HG03442 (cell line): ENCODE data around the gene ATF2.
"Not testable (repeated sequence)": the region's sequence is repeated elsewhere in the genome, so short reads cannot be mapped to it uniquely, and the experiment has no call there.

Experiments
- ATAC-seq: cut with Tn5 transposase; IDR thresholded peaks from one replicate; pipeline ENCODE4 v1.9.1; 2021; ENCODE audit warnings: mild to moderate bottlenecking, moderate library complexity; ENCODE audit not compliant: unreplicated experiment

Gene ATF2

DNA sequence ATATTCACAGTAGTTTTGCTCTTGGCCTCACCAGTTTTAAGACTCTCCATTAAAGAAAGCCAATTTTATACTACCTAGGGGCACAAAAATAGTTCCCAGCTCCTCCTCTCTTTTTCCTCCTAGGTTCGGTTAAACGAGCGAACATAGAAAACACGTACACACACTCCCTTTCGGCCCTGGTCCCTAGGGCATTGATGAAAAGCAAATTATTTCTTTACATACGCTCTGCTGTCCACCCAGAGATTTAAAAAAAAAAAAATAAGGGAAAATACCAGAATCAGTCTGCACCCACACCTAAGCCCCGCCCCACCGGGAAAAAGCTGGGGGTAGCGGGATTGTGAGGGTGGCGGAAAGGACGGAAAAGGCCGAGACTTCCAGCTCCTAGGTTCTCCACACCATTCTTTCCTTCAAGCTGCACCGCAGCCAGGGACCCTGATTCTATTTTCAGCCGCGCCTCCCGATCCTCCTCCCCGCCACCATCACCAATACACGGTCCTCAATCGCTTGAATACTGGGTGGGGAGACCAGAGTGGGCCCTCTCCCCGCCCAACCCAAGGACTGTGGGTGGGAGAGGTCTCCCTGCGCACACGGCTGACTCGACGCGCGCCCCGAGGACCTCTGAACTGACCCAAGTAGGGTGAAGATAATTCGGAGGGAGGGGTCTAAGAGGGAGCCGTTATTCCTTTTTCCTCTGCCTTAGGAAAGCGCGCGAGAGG lies 769 bp downstream of the ATF2 start:
- ATAC-seq: peak; percentile 2

- ATAC-seq: no peak
Measured at GRCh38 chr2:175166216-175166824, 1.7 kb downstream of the ATF2 start.

GRCh38 chr2:175164235-175164634 lies 3.8 kb downstream of the ATF2 start:
- no peak for ATAC-seq

DNA sequence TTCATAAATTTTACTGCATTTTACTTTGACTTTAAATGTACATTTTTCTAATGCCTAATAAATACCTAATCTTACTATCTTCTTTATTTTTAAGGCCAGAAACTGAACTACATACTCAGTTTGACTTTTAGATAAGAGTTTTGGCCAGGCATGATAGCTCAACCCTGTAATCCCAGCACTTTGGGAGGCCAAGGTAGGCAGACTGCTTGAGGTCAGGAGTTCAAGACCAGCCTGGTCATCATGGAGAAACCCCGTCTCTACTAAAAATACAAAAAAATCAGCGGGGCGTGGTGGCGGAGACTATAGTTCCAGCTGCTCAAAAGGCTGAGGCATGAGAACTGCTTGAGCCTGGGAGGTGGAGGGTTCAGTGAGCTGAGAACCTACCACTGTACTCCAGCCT lies 9.1 kb downstream of the ATF2 start:
- ATAC-seq: no peak

- no peak for ATAC-seq
Measured at GRCh38 chr2:175156534-175156933, 11.5 kb downstream of the ATF2 start.

DNA sequence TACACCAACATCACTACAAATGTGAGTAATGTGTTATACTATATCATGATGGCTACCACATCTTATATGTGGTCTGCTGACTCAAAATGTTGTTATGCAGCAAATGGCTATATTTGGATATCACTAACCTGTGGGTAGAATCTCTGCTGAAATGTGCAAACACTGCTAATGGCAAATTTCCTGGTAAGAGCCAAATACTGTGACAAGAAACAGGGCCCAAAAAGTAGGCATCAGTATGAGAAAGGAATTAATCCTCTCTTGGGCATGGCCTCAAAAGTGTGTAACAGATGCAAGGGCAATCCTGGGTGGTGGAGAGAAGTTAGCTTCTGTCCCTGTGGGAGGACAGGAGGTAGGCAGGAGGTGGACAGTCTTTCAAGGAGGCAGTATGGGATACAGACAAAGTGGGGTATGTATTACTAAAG lies 13.3 kb downstream of the ATF2 start:
- ATAC-seq: peak; percentile 92

- ATAC-seq: peak; percentile 75
Measured at GRCh38 chr2:175152242-175152641, 15.8 kb downstream of the ATF2 start.

DNA sequence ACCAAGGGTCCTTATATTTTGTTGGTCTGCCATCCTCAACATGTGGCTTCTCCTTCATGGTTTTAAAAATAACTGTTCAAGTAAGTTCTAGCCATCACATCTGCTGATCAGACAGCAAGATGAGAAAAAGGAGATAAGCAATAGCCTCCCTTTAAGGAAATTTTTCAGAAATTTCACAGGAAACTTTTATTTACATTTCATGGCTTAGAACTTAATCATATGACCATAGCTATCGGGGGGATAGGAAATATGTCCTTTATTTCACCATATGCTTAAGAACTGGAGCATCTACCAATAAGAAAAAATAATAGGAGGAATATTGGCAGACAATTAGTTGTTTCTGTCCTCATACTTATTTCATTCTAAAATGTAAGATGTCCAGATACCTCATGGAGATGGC lies 16.2 kb downstream of the ATF2 start:
- ATAC-seq: no peak

- no peak for ATAC-seq
Measured at GRCh38 chr2:175147186-175147585, 20.8 kb downstream of the ATF2 start.

GRCh38 chr2:175143678-175144077 lies 24.3 kb downstream of the ATF2 start:
- ATAC-seq: no peak

DNA sequence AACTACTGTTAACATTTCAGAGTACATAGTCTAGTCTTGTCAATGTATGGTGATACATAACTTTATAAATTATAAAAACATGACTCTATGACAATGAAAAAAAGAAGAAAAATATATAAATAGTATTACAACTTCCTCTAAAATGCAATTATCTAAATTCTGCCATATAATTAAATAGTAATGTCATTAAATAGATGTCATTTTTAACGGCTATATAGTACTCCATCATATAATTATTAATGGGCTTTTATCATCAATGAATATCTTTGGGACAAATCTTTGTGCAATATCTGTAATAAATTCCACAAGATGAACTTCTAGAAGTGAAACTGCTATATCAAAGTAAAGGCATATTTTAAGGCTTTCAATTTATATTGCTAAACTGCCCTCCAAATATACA lies 24.8 kb downstream of the ATF2 start:
- ATAC-seq: no peak

- ATAC-seq: no peak
Measured at GRCh38 chr2:175140332-175140731, 27.7 kb downstream of the ATF2 start.

GRCh38 chr2:175137793-175138192 lies 30.2 kb downstream of the ATF2 start:
- ATAC-seq: no peak

GRCh38 chr2:175136334-175137215 lies 31.4 kb downstream of the ATF2 start:
- peak; percentile 76 for ATAC-seq

DNA sequence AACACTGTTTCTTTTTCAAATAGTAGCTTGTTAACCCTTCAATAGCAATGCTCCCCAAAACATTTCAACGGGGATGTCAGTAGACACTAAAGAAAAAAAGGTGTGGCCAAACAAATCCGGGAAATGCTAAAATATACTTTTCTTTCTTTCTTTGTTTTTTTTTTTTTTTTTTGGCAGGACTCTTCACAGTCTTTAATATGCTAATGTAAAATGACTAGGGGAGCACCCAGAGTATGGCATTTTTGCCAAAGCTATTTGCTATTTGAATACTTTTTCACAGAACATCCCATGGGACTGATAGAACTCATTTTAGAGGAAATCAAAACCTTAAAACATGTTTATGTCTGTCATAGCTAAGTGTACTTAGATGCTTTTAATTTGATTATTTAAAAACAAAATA lies 32.1 kb downstream of the ATF2 start:
- no peak for ATAC-seq

GRCh38 chr2:175135177-175135576 lies 32.8 kb downstream of the ATF2 start:
- ATAC-seq: no peak

DNA sequence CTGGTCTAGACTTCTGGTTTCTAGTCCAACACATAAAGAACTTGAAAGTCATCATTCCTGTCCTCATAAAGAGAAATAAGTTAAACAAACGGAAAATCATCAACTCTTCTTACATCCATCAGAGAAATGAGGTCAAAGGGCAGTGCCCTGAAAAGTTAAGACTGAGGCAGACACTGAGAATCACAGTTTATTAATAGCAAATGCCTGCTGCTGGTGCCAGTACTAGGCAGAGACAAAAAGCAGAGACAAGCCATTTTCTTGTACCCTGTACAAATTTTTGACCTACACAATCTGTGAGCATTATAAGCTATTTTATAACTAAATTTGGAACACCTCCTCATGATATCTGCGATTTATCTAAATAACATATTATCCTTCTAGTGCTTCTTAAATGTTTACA lies 36.8 kb downstream of the ATF2 start:
- no peak for ATAC-seq

- ATAC-seq: no peak
Measured at GRCh38 chr2:175126661-175127060, 41.3 kb downstream of the ATF2 start.

DNA sequence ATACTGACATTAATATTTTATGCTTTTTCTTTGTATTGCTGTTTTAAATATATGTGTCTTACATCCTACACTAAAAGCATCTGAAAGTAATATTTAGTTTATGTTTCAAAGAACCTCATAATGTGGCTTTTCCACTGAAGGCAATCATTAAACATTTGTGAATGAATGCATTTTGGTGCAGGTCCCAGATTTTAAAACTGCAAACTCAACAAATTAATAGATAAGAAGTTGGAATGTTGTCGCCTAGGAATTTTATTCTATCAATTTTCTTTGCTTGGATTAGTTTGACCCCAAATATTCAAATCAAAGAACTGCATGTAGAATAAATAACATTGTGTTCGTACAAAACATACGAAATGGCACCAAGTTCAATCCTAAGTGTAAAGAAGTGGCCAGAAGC lies 44.7 kb downstream of the ATF2 start:
- ATAC-seq: no peak

GRCh38 chr2:175111200-175111657 lies 56.8 kb downstream of the ATF2 start:
- no peak for ATAC-seq

GRCh38 chr2:175108091-175108490 lies 59.9 kb downstream of the ATF2 start:
- ATAC-seq: not testable (repeated sequence)

GRCh38 chr2:175107146-175107545 lies 60.9 kb downstream of the ATF2 start:
- ATAC-seq: no peak
